ENCODE measurements around the gene SH3GL3.

- TF ChIP-seq SUZ12 (IDR thresholded peaks at IDR 0.05; ENCODE audit: extremely low read depth, insufficient read depth, insufficient read length) (no peak), YY1 (IDR thresholded peaks at IDR 0.05; ENCODE audit: insufficient read depth, insufficient read length) (no peak)
Measured at GRCh38 chr15:83545804-83546511, 98.8 kb downstream of the SH3GL3 start.

All from NT2/D1 (cell line).